Measurements from ENCODE around the gene SEMA4D.

GRCh38 chr9:89388084-89388867 is 109.6 kb downstream of the SEMA4D start:
- TF ChIP-seq REST (IDR thresholded peaks at IDR 0.05; ENCODE audit: low read depth): no peak
- no peak for TF ChIP-seq EGR1 (IDR thresholded peaks at IDR 0.05)
- TF ChIP-seq EP300 (IDR thresholded peaks at IDR 0.05; ENCODE audit: borderline replicate concordance): no peak
- TF ChIP-seq CEBPB (IDR thresholded peaks at IDR 0.05): peak; percentile 26; the same call in 1 of the 2 replicates
- no peak for TF ChIP-seq FOXM1 (IDR thresholded peaks at IDR 0.05; ENCODE audit: borderline replicate concordance, low read depth)
- no peak for TF ChIP-seq MAX (IDR thresholded peaks at IDR 0.05)
- TF ChIP-seq CREB1 (IDR thresholded peaks at IDR 0.05; ENCODE audit: low read depth): no peak
- TF ChIP-seq USF1 (IDR thresholded peaks at IDR 0.05): no peak
- no peak for TF ChIP-seq TAF1 (IDR thresholded peaks at IDR 0.05; ENCODE audit: low read depth)
- no peak for TF ChIP-seq YY1 (IDR thresholded peaks at IDR 0.05; ENCODE audit: low read depth)
- TF ChIP-seq ZBTB7A (IDR thresholded peaks at IDR 0.05; ENCODE audit: low read depth): no peak

All from Ishikawa (cell line).